ES-I3 (cell line): ENCODE data around the gene WSCD2.

Experiments used
- H3K36me3 ChIP-seq: 2 replicates; pipeline ENCODE4 v1.6.1; 2013; ENCODE audit warnings: mild to moderate bottlenecking, low read length, control low read depth, moderate library complexity; ENCODE audit not compliant: insufficient read depth
- H3K4me1 ChIP-seq: 2 replicates; pipeline ENCODE4 v1.6.1; 2013; ENCODE audit warnings: mild to moderate bottlenecking, control low read depth, low read length; ENCODE audit not compliant: insufficient read depth
- H3K9ac ChIP-seq: 2 replicates; pipeline ENCODE4 v1.6.1; 2013; ENCODE audit warnings: low read depth, mild to moderate bottlenecking, low read length, moderate library complexity
- H3K9me3 ChIP-seq: 2 replicates; pipeline ENCODE4 v1.6.1; 2013; ENCODE audit warnings: mild to moderate bottlenecking, low read length, moderate library complexity; ENCODE audit not compliant: control insufficient read depth, insufficient read depth

The WSCD2 gene

GRCh38 chr12:108116699-108117098, 12.4 kb upstream of the WSCD2 start:
- H3K36me3 ChIP-seq = no peaks in the 10 kb centered on the region
- H3K4me1 ChIP-seq = peaks cover 53% of the 10 kb centered on the region
- no peaks in the 10 kb centered on the region for H3K9me3 ChIP-seq
- no peak overlapping the region for H3K9ac ChIP-seq

- Histone ChIP-seq H3K4me1 (peaks cover 51% of the 10 kb centered on the region), H3K36me3 (no peaks in the 10 kb centered on the region), H3K9me3 (no peaks in the 10 kb centered on the region), H3K9ac (no peak overlapping the region)
Observed at GRCh38 chr12:108117163-108117849, 11.8 kb upstream of the WSCD2 start.

DNA sequence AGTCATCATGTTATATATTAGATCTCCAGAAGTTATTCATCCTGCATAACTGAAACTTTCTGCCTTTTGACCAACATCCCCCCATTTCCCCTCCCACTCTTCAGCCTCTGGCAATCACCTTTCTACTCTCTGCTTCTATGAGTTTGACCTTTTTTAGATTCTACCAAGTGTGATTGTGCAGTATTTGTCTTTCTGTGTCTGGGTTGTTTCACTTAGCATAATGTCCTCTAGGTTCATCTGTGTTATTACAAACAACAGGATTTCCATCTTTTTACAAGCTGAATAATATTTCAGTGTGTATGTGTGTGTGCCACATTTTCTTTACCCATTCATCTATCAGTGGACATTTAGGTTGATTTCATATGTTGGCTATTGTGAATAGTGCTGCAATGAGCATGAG, 11.2 kb upstream of the WSCD2 start:
- Histone ChIP-seq H3K4me1 (peaks cover 45% of the 10 kb centered on the region), H3K9me3 (no peaks in the 10 kb centered on the region; the same call in 1 of the 2 replicates), H3K36me3 (no peaks in the 10 kb centered on the region), H3K9ac (no peak overlapping the region)

- H3K4me1 ChIP-seq = peaks cover 37% of the 10 kb centered on the region
- no peak overlapping the region for H3K9ac ChIP-seq
Observed at GRCh38 chr12:108119126-108119973, 9.7 kb upstream of the WSCD2 start.

DNA sequence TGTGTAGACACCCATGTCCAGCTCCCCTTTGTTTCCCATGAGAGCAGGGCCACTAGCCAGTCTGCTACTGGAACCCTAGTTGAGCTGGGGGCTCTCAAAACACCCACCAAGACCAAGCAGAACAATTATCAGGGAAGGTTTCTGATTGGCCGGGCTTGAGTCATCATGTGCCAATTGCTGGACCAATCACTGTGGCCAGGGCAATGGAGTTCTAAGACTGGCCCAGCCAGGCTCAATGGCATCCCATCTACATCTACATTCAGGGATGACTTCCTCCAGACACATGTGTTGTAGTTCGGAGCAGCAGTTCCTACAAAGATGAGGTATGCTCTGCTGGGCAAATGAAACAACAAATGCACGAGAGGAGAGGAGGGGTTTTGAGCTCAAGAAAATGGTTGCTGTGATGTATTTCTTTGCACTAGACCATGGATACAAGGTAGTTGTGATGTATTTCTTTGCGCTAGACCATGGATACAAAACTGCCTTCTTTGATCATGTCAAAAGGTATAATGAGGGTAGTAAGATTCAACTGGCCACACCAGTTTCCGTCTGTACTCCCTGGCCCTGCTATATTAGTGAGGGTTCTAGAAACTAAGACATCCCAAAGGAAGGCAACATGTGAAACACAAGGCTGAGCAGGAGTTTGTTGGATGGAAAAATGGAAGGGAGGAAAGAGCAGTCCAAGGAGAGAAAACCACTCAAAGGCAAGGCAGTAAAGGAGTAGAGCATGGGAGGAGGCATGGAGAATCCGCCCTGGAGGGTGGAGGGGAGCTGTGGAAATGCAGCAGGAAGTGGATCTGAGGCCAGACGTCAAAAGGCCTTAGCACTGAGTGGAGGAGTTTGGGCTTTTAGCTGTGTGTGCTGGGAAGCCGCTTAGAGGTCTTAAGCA, 8.9 kb upstream of the WSCD2 start:
- peaks cover 34% of the 10 kb centered on the region for H3K4me1 ChIP-seq
- no peaks in the 10 kb centered on the region; the same call in 1 of the 2 replicates for H3K9me3 ChIP-seq
- no peaks in the 10 kb centered on the region for H3K36me3 ChIP-seq
- H3K9ac ChIP-seq = no peak overlapping the region

More at GRCh38 chr12:108119126-108119973, 9.7 kb upstream of the WSCD2 start:
- no peaks in the 10 kb centered on the region; the same call in 1 of the 2 replicates for H3K9me3 ChIP-seq
- no peaks in the 10 kb centered on the region for H3K36me3 ChIP-seq

- H3K9me3 ChIP-seq = no peaks in the 10 kb centered on the region; the same call in 1 of the 2 replicates
- peaks cover 29% of the 10 kb centered on the region for H3K4me1 ChIP-seq
- H3K9ac ChIP-seq = no peak overlapping the region
- H3K36me3 ChIP-seq = no peaks in the 10 kb centered on the region
Observed at GRCh38 chr12:108120863-108121165, 8.3 kb upstream of the WSCD2 start.

GRCh38 chr12:108121320-108121719, 7.8 kb upstream of the WSCD2 start:
- H3K36me3 ChIP-seq = no peaks in the 10 kb centered on the region
- no peaks in the 10 kb centered on the region; the same call in 1 of the 2 replicates for H3K9me3 ChIP-seq
- peaks cover 24% of the 10 kb centered on the region for H3K4me1 ChIP-seq
- H3K9ac ChIP-seq = no peak overlapping the region

- Histone ChIP-seq H3K4me1 (peaks cover 19% of the 10 kb centered on the region; the same call in 1 of the 2 replicates), H3K9ac (no peak overlapping the region), H3K36me3 (no peaks in the 10 kb centered on the region), H3K9me3 (no peaks in the 10 kb centered on the region; the same call in 1 of the 2 replicates)
Observed at GRCh38 chr12:108121728-108122471, 7.2 kb upstream of the WSCD2 start.

- Histone ChIP-seq H3K9me3 (no peaks in the 10 kb centered on the region; the same call in 1 of the 2 replicates), H3K4me1 (peaks cover 13% of the 10 kb centered on the region; the same call in 1 of the 2 replicates), H3K36me3 (no peaks in the 10 kb centered on the region), H3K9ac (no peak overlapping the region)
Observed at GRCh38 chr12:108122644-108123043, 6.4 kb upstream of the WSCD2 start.

GRCh38 chr12:108123402-108123801, 5.7 kb upstream of the WSCD2 start:
- peaks cover 9% of the 10 kb centered on the region; the same call in 1 of the 2 replicates for H3K4me1 ChIP-seq
- H3K9me3 ChIP-seq = no peaks in the 10 kb centered on the region; the same call in 1 of the 2 replicates
- H3K36me3 ChIP-seq = no peaks in the 10 kb centered on the region
- no peak overlapping the region for H3K9ac ChIP-seq

GRCh38 chr12:108125073-108125472, 4.0 kb upstream of the WSCD2 start:
- Histone ChIP-seq H3K9ac (no peak overlapping the region), H3K9me3 (no peaks in the 10 kb centered on the region; the same call in 1 of the 2 replicates), H3K36me3 (no peaks in the 10 kb centered on the region), H3K4me1 (peaks cover 9% of the 10 kb centered on the region; the same call in 1 of the 2 replicates)

DNA sequence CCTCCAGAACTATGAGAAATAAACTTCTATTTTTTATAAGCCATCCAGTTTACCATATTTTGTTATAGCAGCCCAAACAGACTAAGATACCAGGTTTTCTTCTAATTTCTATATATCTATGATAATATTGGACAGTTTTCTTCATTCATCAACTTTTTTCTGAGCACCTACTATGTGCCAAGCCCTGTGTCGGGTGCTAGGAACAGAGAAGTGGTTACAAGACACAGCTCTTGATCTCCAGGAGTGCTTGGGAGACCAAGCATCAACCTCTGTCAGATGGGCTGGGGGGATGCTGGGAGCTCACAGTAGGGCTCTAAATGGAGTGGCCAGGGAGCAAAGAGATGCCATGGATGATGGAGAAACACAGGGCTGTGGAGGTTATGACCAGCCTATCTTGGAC, 2.9 kb upstream of the WSCD2 start:
- Histone ChIP-seq H3K9ac (no peak overlapping the region), H3K4me1 (peaks cover 1% of the 10 kb centered on the region; the same call in 1 of the 2 replicates), H3K9me3 (no peaks in the 10 kb centered on the region; the same call in 1 of the 2 replicates), H3K36me3 (no peaks in the 10 kb centered on the region)

- no peaks in the 10 kb centered on the region; the same call in 1 of the 2 replicates for H3K9me3 ChIP-seq
- 0 out of 2 replicates have a peak, but pooled peaks cover 4% of the 10 kb centered on the region for H3K4me1 ChIP-seq
- H3K9ac ChIP-seq = no peak overlapping the region
- H3K36me3 ChIP-seq = no peaks in the 10 kb centered on the region
Observed at GRCh38 chr12:108126990-108127501, 2.0 kb upstream of the WSCD2 start.
